Endothelial cell of umbilical vein (primary cell): Measurements from ENCODE around the gene SIGLEC8.

Experiments used
- CTCF ChIP-seq, 2 donors: IDR thresholded peaks; 1 replicate in 1 of 2; 2 replicates in 1 of 2; pipeline ENCODE4 v1.5.1; 2011; ENCODE audit warnings: low read length in 2 of 2, mild to moderate bottlenecking in 2 of 2, moderate library complexity in 2 of 2, control low read depth in 1 of 2, inconsistent platforms in 1 of 2, low read depth in 1 of 2; ENCODE audit not compliant: insufficient read depth in 1 of 2; ENCODE audit errors: extremely low read depth in 1 of 2
- EZH2 ChIP-seq: IDR thresholded peaks from 2 replicates; pipeline ENCODE4 v1.6.1; 2012; ENCODE audit warnings: borderline replicate concordance, low read depth, mild to moderate bottlenecking, moderate library complexity, low read length, inconsistent platforms; ENCODE audit not compliant: severe bottlenecking
- FOS ChIP-seq: IDR thresholded peaks from 2 replicates; pipeline ENCODE4 v1.6.1; 2011; ENCODE audit warnings: mild to moderate bottlenecking, low read length, moderate library complexity, borderline replicate concordance; ENCODE audit not compliant: insufficient read depth
- GATA2 ChIP-seq: IDR thresholded peaks from 2 replicates; pipeline ENCODE4 v1.7.0; 2011; ENCODE audit warnings: low read depth, mild to moderate bottlenecking, moderate library complexity, mixed read lengths, low read length; ENCODE audit not compliant: insufficient read length, insufficient read depth
- POLR2A ChIP-seq: IDR thresholded peaks from 2 replicates; pipeline ENCODE4 v1.6.1; 2012; ENCODE audit warnings: low read depth, mild to moderate bottlenecking, control low read depth, low read length

- no peak for TF ChIP-seq CTCF (IDR thresholded peaks at IDR 0.05; ENCODE audit: extremely low read depth in 1 of 2, insufficient read depth in 1 of 2, low read depth in 1 of 2, low read length in 2 of 2)
- no peak for TF ChIP-seq POLR2A
- TF ChIP-seq FOS, result no peak
- no peak for TF ChIP-seq GATA2
- no peak for TF ChIP-seq EZH2
These were observed 27.1 kb downstream of the SIGLEC8 start for GRCh38 chr19:51431124-51431523.
